BJ (cell line): ENCODE results near the gene CCDC57. TPM values are rescaled to one million over a fixed set of nuclear protein-coding genes. Genes with fewer than 3 reads are reported as not detected.

ENCODE experiments used
- CTCF ChIA-PET: fragments of 350-600 bp; formaldehyde crosslinking; extraction: SDS; loops from one replicate; lab custom pipeline; 2021; ENCODE audit warnings: antibody characterized with exemption, inconsistent platforms; lab: Yijun Ruan, JAX
- POLR2A ChIA-PET: fragments of 300-600 bp; sonication (Branson Sonifier 250); formaldehyde crosslinking; extraction: SDS; loops from one replicate; lab custom pipeline; 2021; ENCODE audit warnings: antibody characterized with exemption; lab: Charles Lee
- DNase-seq: peaks from one replicate; pipeline ENCODE4 v3.0.0-alpha.2; 2011; ENCODE audit warnings: low read depth
- H3K27me3 ChIP-seq: 2 replicates; pipeline ENCODE4 v1.6.0; 2011; ENCODE audit warnings: low read length; ENCODE audit not compliant: control insufficient read depth, insufficient read depth
- H3K36me3 ChIP-seq: 2 replicates; pipeline ENCODE4 v1.5.1; 2011; ENCODE audit warnings: low read length; ENCODE audit not compliant: control insufficient read depth, insufficient read depth
- H3K4me3 ChIP-seq: 2 replicates; pipeline ENCODE4 v1.5.1; 2011; ENCODE audit warnings: low read depth, mild to moderate bottlenecking, control low read depth, low read length
- polyA plus RNA-seq: library from polyadenylated mRNA; depleted of rRNA; stranded (reverse); fragments of >200 nt; gene quantifications from 2 replicates; pipeline ENCODE4 v1.2.3, GENCODE V29; 2011
- TF ChIP-seq, protein P1 (sequence below): IDR thresholded peaks from 2 replicates; pipeline ENCODE4 v1.5.1; 2011; ENCODE audit warnings: low read depth, mild to moderate bottlenecking, control low read depth, inconsistent platforms, low read length, moderate library complexity; ENCODE audit not compliant: insufficient read depth

Gene CCDC57
- polyA plus RNA-seq, 1 experiment = 15.4 TPM

DNA sequence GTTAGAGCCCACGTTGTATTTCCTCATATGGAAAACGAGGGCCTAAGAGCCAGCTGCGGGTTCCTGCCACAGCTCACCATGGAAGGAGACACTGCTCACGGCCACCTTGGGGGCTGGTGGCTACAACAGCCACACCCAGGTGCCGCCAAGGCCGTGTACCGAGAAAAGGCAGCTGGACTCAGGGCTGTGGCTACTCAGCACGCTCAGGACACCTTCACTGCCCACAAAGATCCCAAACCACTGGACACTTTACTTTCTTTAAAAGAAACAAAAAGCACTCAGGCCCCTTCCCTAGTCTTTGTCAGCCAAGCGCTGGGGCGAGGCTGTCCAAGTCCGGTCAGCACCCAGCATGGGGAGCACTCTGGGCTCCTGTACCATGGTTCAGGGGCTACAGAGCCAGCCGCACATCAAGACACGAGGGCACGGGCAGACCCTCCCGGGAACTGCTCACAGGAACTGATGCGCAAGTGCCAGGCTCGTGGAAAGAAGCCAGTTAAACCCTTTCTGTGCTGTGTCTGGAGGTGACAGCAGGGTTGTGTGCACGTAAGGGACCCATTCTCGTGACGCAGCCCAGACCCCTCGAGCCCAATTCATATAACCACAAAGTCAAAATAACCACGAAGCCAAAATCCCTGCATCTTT, 34.7 kb upstream of the CCDC57 start:
- ChIA-PET POLR2A (no interaction called here), CTCF (interaction anchor here (1.3 kb wide), 1 partner anchor 217 kb away, joined by 3 read pairs; no protein-coding TSS in a partner anchor)
- Histone ChIP-seq H3K36me3 (peaks cover 69% of the 10 kb centered on the region), H3K4me3 (no peak overlapping the region), H3K27me3 (no peaks in the 10 kb centered on the region)
- TF ChIP-seq, protein P1, sequence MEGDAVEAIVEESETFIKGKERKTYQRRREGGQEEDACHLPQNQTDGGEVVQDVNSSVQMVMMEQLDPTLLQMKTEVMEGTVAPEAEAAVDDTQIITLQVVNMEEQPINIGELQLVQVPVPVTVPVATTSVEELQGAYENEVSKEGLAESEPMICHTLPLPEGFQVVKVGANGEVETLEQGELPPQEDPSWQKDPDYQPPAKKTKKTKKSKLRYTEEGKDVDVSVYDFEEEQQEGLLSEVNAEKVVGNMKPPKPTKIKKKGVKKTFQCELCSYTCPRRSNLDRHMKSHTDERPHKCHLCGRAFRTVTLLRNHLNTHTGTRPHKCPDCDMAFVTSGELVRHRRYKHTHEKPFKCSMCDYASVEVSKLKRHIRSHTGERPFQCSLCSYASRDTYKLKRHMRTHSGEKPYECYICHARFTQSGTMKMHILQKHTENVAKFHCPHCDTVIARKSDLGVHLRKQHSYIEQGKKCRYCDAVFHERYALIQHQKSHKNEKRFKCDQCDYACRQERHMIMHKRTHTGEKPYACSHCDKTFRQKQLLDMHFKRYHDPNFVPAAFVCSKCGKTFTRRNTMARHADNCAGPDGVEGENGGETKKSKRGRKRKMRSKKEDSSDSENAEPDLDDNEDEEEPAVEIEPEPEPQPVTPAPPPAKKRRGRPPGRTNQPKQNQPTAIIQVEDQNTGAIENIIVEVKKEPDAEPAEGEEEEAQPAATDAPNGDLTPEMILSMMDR = no peak
- DNase-seq = no peak

GRCh38 chr17:82246365-82247181, 33.9 kb upstream of the CCDC57 start:
- peaks cover 63% of the 10 kb centered on the region for H3K36me3 ChIP-seq
- H3K4me3 ChIP-seq = no peak overlapping the region
- DNase-seq = no peak
- ChIA-PET POLR2A (no interaction called here), CTCF (interaction anchor here (1.3 kb wide), 1 partner anchor 216 kb away, joined by 3 read pairs; no protein-coding TSS in a partner anchor)
- no peaks in the 10 kb centered on the region for H3K27me3 ChIP-seq
- TF ChIP-seq, protein P1 = no peak

DNA sequence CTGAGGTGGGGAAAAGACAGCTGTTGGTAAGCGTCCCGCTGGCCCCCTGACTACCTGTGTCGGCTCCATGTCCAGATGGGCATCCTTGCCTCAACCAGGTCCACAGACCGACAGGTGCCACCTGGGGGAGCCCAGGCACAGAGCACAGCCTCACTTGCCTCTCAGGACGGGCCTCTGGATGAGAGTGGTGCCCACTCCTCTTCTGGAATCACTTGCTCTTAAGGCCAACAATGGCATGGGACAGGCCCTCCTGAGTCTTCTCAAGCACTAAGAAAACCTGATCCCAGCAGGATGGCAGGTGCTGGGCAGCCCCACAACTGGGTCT, 33.4 kb upstream of the CCDC57 start:
- DNase-seq = no peak
- ChIA-PET POLR2A (no interaction called here), CTCF (no interaction called here)
- peaks cover 59% of the 10 kb centered on the region for H3K36me3 ChIP-seq
- H3K4me3 ChIP-seq = no peak overlapping the region
- no peaks in the 10 kb centered on the region for H3K27me3 ChIP-seq
- TF ChIP-seq, protein P1 = no peak

DNA sequence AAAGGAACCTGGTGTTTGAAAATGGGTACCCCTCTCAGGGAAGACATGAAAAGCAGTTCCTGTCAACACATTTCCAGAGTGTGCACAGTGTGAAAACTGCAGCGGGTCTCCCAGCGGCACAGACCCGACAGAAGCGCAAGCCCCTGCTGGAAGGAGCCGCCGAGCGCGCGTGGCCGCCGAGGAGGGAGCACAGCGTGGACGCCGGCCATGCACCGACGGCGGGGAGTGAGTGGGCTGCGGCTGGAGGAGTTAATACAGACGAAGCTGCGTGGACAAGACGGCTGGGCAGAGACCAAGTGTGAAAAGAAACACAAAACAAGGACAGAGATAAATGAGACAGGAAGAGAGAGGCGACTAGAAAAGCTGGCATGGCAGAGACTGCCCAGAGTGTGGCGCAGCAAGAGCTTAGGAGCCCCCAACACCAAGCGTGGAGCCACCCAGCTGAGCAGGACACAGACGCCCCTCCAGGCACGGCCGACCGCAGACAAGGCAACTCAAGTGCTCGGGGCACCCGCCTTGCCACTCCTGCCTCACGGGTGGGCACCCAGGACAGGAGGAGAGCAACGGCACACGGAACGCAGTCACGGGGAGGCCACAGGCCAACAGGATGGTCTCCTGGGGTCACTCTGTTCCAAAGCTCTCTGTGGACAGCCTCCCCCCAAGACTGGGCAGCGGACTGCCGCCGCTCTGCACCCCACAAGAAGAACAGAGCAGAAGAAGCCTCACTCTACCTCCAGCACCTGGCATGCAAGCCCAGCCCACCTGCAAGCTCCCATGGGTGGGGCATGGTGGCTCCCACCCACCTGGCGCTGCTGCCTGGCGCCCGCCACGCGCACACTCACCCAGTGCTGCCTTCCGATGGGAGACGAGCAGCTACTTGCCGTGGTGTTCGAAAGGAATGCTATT, 32.7 kb upstream of the CCDC57 start:
- CTCF ChIA-PET = interaction anchor here (1.4 kb wide), 1 partner anchor 104 kb away, joined by 4 read pairs; no protein-coding TSS in a partner anchor
- TF ChIP-seq, protein P1 = no peak
- Histone ChIP-seq H3K4me3 (no peak overlapping the region), H3K36me3 (peaks cover 55% of the 10 kb centered on the region), H3K27me3 (no peaks in the 10 kb centered on the region)
- POLR2A ChIA-PET = no interaction called here
- no peak for DNase-seq
